Spleen (tissue), 7 donors: ENCODE measurements around the gene RNASEH1.

Experiments used
- POLR2A ChIP-seq, 3 donors: fragments of 450-650 bp; IDR thresholded peaks; one replicate each; pipeline ENCODE4 v1.5.1; 2017; ENCODE audit warnings: antibody characterized with exemption in 3 of 3, mild to moderate bottlenecking in 1 of 3
- POLR2AphosphoS5 ChIP-seq, 3 donors: sonication (generic); formaldehyde crosslinking; IDR thresholded peaks; one replicate each; pipeline ENCODE4 v1.5.1; 2017; ENCODE audit warnings: antibody characterized with exemption in 3 of 3
- TF ChIP-seq, protein P1 (sequence below), 11 experiments: fragments of 200-600 bp in 7 of 11; fragments of 450-650 bp in 4 of 11; sonication (generic) in 4 of 11; IDR thresholded peaks in 8 of 11; conservative IDR thresholded peaks in 3 of 11; 1 replicate in 7 of 11; 2 replicates in 4 of 11; pipeline versions ENCODE4 v1.4.0 to v1.8.0; 2016 to 2021; ENCODE audit warnings: antibody characterized with exemption in 11 of 11, inconsistent platforms in 4 of 11, mild to moderate bottlenecking in 1 of 11
- donor health status: DM: no; HTN: no; CAD: no; lungs with moderate emphysema.
- donor health status: DM: no; HTN: no; CAD: no.
- donor health status: DM: no; HTN: no; CAD: no.

GRCh38 chr2:3565117-3565516 is 7.0 kb upstream of the RNASEH1 start:
- TF ChIP-seq, protein P1, sequence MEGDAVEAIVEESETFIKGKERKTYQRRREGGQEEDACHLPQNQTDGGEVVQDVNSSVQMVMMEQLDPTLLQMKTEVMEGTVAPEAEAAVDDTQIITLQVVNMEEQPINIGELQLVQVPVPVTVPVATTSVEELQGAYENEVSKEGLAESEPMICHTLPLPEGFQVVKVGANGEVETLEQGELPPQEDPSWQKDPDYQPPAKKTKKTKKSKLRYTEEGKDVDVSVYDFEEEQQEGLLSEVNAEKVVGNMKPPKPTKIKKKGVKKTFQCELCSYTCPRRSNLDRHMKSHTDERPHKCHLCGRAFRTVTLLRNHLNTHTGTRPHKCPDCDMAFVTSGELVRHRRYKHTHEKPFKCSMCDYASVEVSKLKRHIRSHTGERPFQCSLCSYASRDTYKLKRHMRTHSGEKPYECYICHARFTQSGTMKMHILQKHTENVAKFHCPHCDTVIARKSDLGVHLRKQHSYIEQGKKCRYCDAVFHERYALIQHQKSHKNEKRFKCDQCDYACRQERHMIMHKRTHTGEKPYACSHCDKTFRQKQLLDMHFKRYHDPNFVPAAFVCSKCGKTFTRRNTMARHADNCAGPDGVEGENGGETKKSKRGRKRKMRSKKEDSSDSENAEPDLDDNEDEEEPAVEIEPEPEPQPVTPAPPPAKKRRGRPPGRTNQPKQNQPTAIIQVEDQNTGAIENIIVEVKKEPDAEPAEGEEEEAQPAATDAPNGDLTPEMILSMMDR (IDR thresholded peaks at IDR 0.05 in 8 of 11, conservative IDR thresholded peaks at IDR 0.05 in 3 of 11) = no peak
- TF ChIP-seq POLR2A (IDR thresholded peaks at IDR 0.05) (no peak), POLR2AphosphoS5 (IDR thresholded peaks at IDR 0.05) (no peak)
